CD4-positive, alpha-beta T cell treated with Interleukin-6 at 100 ng/mL for 8 hours (primary cell): ENCODE results near the gene OR2Z1.
"Not testable (repeated sequence)": the region's sequence is repeated elsewhere in the genome, so short reads cannot be mapped to it uniquely, and the experiment has no call there.

ENCODE experiments used
- DNase-seq: peaks from one replicate; pipeline ENCODE4 v3.0.0-alpha.2; 2020; ENCODE audit warnings: mixed read lengths, low spot score

Gene OR2Z1

DNA sequence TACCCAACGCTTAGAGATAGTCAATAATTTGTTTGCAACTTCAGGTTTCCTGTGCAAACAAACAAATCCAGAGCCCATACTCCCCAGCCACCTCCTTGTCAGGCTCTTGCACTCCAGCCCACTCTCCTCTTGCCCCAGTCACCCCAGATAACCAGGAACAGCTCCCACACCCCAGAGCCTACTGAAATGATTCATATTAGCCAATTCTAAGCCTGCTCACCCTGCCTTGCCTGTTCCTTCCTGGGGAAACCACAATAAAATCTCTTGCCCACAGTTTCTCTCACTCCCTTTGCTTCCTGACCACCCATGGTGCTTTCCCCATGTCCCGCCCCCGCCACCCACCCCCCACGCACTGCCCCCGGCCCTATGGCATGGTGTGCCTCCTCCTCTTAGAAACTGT, 19.1 kb upstream of the OR2Z1 start:
- peak; percentile 33 for DNase-seq

DNA sequence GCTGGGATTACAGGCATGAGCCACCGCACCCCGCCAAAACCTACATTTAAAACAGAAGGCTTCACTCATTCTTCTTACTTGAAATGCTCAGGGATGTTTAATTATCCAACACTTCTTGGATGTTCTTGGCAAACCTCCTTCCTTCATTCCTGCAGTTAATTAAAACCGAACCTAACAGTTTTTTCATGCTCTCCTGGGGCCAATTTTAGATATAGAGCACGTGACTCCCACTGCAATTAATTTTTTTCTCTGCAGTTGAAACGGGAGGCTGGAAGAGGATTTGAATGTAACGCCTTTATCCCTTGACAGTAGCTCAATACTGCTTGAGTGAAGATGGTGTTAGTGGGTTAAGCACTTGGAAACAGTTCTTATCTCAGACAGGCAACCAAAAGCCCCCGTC, 18.2 kb upstream of the OR2Z1 start:
- DNase-seq: no peak

DNA sequence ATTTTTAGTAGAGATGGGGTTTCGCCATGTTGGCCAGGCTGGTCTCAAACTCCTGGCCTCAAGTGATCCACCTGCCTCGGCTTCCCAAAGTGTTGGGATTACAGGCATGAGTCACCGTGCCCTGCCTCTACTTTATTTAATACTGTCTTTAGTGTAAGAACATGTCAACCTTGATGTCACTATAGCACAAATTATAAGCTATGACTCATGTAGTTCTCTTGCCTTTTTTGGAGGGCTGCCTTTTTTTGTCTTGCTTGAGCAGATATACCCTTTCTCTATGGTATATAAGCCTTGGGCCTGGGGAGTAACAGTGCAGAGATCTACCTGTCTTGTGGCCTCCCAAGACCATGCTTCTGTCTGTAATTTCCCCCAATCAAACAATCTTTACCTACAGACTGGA, 16.1 kb upstream of the OR2Z1 start:
- DNase-seq: not testable (repeated sequence)

DNA sequence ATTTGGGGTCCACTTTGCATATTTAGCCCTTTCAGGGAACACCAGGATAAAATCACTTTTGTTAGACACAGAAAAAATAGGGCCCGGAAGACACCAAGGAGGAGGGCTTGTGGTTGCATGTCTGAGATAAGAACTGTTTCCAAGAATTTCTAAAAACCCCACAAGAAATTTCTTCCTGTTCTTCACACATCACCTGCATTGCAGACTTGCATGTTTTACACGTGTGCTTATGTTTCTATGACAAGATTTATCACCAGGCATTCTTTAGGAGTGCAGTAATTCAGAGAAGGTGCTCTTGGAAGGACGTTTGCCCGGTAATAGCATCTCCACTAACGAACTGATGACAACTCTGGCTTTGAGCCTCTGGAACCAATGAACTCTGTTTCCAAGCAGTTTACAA, 15.7 kb upstream of the OR2Z1 start:
- no peak for DNase-seq

DNA sequence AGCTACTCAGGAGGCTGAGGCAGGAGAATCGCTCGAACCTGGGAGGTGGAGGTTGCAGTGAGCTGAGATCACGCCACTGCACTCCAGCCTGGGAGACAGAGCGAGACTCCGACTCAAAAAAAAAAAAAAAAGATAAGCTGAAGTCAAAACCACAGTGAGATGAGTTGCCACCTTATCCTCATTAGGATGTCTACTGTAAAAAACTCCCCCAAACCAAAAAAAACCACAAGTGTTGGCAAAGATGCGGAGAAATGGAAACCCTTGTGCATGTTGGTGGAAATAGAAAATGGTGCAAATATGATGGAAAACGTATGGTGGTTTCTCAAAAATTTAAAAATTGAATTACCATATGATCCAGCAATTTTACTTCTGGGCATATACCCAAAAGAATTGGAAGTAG, 11.1 kb upstream of the OR2Z1 start:
- DNase-seq: not testable (repeated sequence)

DNA sequence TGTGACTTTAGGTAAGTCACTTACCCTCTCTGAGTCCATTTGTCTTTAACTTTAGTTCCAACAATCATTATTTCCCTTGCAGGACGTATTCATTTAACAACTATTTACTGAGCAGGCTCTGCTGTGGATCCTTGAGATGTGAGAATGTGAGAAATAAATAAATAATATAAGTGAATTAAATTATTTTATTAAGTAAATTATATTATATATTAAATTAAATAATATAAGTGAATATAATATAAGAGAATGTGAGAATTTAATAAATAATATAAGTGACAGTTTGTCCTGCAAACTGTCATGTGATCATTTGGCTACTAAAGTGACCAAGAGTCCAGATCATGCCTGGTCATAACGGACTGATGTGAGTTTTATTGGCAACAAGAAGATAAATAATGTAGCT, 598 bp downstream of the OR2Z1 start:
- DNase-seq: no peak

DNA sequence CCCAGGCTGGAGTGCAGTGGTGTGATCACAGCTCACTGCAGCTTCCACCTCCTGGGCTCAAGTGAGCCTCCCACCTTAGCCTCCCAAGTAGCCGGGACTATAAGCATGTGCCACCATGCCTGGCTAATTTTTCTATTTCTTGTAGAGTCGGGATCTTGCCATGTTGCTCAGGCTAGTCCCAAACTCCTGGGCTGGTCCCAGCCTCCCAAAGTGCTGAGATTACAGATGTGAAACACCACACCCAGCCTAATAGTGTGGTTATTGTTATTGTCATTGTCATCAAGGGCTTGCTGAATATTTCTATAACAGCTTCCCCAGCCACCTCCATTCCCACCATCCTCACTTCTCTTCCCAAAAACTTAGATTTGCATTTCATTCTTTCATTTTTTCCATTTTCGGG, 2.8 kb downstream of the OR2Z1 start:
- DNase-seq: no peak

DNA sequence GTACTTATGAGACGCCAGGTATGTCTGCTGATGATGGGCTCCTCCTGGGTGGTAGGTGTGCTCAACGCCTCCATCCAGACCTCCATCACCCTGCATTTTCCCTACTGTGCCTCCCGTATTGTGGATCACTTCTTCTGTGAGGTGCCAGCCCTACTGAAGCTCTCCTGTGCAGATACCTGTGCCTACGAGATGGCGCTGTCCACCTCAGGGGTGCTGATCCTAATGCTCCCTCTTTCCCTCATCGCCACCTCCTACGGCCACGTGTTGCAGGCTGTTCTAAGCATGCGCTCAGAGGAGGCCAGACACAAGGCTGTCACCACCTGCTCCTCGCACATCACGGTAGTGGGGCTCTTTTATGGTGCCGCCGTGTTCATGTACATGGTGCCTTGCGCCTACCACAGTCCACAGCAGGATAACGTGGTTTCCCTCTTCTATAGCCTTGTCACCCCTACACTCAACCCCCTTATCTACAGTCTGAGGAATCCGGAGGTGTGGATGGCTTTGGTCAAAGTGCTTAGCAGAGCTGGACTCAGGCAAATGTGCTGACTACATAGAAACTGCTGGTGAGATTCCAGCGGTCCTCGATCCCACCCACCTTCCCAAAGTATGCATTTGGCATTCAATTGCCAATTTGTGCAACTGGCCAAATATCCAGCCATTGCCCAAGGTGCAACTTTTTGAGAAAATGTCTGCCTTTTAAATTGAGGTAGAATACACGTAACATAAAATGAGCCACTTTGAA, 10.2 kb downstream of the OR2Z1 start:
- DNase-seq: no peak

DNA sequence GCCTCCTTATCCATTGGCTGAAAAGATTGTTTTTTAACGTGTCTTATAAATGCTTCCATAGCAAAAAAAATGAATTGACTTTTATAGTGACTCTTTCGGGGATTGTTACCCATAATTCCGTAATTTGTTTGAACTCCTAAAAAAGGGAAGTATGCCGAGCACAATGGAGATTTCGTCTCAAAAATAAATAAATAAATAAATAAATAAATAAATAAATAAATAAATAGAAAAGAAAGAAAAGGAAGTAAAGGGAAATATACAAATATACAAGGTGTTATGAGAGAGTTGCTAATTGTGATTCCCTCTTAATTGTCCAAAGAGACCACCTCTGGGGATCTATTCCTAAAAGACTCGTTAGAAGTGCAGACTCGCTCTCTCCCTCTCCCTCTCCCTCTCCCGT, 16.9 kb downstream of the OR2Z1 start:
- DNase-seq: no peak

DNA sequence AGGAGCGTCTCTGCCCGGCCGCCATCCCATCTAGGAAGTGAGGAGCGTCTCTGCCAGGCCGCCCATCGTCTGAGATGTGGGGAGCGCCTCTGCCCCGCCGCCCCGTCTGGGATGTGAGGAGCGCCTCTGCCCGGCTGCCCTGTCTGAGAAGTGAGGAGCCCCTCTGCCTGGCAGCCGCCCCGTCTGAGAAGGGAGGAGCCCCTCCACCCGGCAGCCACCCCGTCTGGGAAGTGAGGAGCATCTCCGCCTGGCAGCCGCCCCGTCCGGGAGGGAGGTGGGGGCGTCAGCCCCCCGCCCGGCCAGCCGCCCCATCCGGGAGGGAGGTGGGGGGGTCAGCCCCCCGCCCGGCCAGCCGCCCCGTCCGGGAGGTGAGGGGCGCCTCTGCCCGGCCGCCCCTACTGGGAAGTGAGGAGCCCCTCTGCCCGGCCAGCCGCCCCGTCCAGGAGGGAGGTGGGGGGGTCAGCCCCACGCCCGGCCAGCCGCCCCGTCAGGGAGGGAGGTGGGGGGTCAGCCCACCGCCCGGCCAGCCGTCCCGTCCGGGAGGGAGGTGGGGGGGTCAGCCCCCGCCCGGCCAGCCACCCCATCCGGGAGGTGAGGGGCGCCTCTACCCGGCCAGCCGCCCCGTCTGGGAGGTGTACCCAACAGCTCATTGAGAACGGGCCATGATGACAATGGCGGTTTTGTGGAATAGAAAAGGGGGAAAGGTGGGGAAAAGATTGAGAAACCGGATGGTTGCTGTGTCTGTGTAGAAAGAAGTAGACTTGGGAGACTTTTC, 18.0 kb downstream of the OR2Z1 start:
- not testable (repeated sequence) for DNase-seq

DNA sequence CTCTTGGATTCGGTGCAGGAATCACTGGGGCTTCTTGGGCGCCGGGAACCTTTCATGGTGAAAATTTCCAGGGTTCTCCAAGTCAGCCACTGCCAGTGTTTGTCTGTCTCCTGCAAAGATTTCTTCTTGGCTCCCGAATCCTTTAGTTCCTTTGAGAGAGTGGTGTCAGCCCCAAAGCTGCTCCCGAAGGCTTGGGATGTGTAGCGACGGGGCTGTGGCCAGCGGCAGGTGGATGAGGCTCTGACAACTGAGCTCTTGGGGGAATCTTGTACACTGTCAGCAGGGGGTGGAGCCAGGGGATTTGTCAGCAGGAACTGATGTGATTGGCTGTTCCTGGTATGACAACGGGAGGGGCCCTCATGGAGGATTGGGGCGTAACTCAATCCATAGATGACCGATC, 45.8 kb downstream of the OR2Z1 start:
- not testable (repeated sequence) for DNase-seq

DNA sequence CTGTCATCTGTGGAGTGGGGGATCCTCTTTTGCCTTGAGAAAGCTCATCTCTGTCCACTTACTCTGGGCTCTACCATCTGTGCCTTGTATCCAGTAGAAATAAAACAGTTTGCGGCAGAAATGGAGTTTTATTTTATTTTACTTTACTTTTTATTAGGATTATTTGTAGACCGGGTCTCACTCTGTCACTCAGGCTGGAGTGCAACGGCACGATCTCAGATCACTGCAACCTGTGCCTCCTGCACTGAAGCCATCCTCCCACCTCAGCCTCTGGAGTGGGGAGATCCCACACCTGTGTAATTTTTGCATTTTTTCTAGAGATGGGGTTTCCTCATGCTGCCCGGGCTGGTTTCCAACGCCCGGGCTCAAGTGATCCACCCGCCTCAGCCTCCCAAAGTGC, 47.8 kb downstream of the OR2Z1 start:
- not testable (repeated sequence) for DNase-seq

DNA sequence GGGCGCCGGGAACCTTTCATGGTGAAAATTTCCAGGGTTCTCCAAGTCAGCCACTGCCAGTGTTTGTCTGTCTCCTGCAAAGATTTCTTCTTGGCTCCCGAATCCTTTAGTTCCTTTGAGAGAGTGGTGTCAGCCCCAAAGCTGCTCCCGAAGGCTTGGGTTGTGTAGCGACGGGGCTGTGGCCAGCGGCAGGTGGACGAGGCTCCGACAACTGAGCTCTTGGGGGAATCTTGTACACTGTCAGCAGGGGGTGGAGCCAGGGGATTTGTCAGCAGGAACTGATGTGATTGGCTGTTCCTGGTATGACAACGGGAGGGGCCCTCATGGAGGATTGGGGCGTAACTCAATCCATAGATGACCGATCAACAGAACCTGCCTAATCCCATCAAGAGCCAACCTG, 52.2 kb downstream of the OR2Z1 start:
- DNase-seq: not testable (repeated sequence)
